Measurements from ENCODE around the gene RPS14. TPM values are rescaled to one million over a fixed set of nuclear protein-coding genes. Genes with fewer than 3 reads are reported as not detected.

Gene RPS14
- total and polyA plus RNA-seq, 10 of the 15 experiments (the other 5 are each of a cell fraction or from before 2014, with no cell fraction given), result 2,295 to 4,047 (median 2,787) TPM

- H3K36me3 ChIP-seq (ENCODE audit: control insufficient read depth in 2 of 2, insufficient read depth in 2 of 2, low read length in 1 of 2), result no peaks in the 10 kb centered on the region
- intact Hi-C loops (cut with micrococcal nuclease; ENCODE audit: unreplicated experiment) (loop anchor here (10.0 kb wide), 1 partner anchor 80 kb away; the partner anchor contains the start of gene TCOF1), in situ Hi-C loops (cut with MboI) (no loop called here)
- no peaks in the 10 kb centered on the region; the same call in 1 of the 2 replicates for H3K79me2 ChIP-seq (ENCODE audit: control insufficient read depth, insufficient read depth, low read length)
- no peak for TF ChIP-seq MTA3 (IDR thresholded peaks at IDR 0.05; ENCODE audit: borderline replicate concordance, low read length)
- TF ChIP-seq REST (IDR thresholded peaks at IDR 0.05; ENCODE audit: low read depth, low read length), result no peak
- TF ChIP-seq SRF (IDR thresholded peaks at IDR 0.05; ENCODE audit: low read depth in 2 of 2, low read length in 2 of 2), result no peak
- TF ChIP-seq HDAC2 (IDR thresholded peaks at IDR 0.05), result no peak
- TF ChIP-seq USF2 (IDR thresholded peaks at IDR 0.05; ENCODE audit: borderline replicate concordance, low read depth, low read length), result no peak
- TF ChIP-seq RUNX3 (IDR thresholded peaks at IDR 0.05; ENCODE audit: low read length), result no peak
- H3K27me3 ChIP-seq (replicated peaks in 1 of 2; ENCODE audit: control insufficient read depth in 2 of 2, insufficient read depth in 2 of 2, low read length in 1 of 2), result no peaks in the 10 kb centered on the region
- ATAC-seq (no peak), FAIRE-seq (no peak), DNase-seq (ENCODE audit: low read depth, low spot score) (no peak)
- ChIA-PET CTCF (interaction anchor here (0.7 to 10.6 kb wide), 9 partner anchors 15 to 275 kb away, joined by 3 to 274 read pairs (median 5); partner anchors contain the start of gene RPS14), SMC1A (ENCODE audit: uncharacterized antibody, unreplicated experiment) (interaction anchor here (1.4 to 5.7 kb wide), 4 partner anchors 20 to 271 kb away, joined by 3 to 127 read pairs (median 5); partner anchors contain the start of gene CD74), RAD21 (ENCODE audit: unreplicated experiment) (interaction anchor here (0.5 to 5.8 kb wide), 4 partner anchors 20 to 818 kb away, joined by 3 to 115 read pairs (median 27); partner anchors contain the start of genes CD74 and GM2A), POLR2A (interaction anchor here (3.8 to 5.7 kb wide), 2 partner anchors 23 to 35 kb away, joined by 39 to 44 read pairs; partner anchors contain the start of gene CD74)
- H4K20me1 ChIP-seq (ENCODE audit: control insufficient read depth, insufficient read depth), result no peaks in the 10 kb centered on the region
- no peak overlapping the region for H3K9ac ChIP-seq (ENCODE audit: control insufficient read depth, insufficient read depth, low read length)
- H3K4me2 ChIP-seq (ENCODE audit: control insufficient read depth, insufficient read depth), result no peak overlapping the region
- no peak overlapping the region for H2AFZ ChIP-seq (ENCODE audit: control insufficient read depth, low read depth, low read length)
- no peaks in the 10 kb centered on the region for H3K9me3 ChIP-seq (replicated peaks; ENCODE audit: control insufficient read depth, insufficient read depth, low read length)
- H3K4me1 ChIP-seq (ENCODE audit: control insufficient read depth, insufficient read depth, low read length), result peaks cover 10% of the 10 kb centered on the region
- no peak overlapping the region for H3K27ac ChIP-seq (ENCODE audit: control insufficient read depth, insufficient read depth)
- BruUV-seq (replicated peaks), result no TSS peak
- WGBS (ENCODE audit: insufficient coverage, insufficient replicate concordance, low lambda C conversion rate, missing lambda C conversion rate), result 92% methylated on average over 6 of the region's 6 CpGs
- H3K4me3 ChIP-seq, result no peak overlapping the region
Observed at GRCh38 chr5:150434464-150434863, 15.1 kb downstream of the RPS14 start.

Data from GM12878 (cell line).